ENCODE results near the gene NFATC4. TPM values are rescaled to one million over a fixed set of nuclear protein-coding genes. Genes with fewer than 3 reads are reported as not detected.
"Not testable (repeated sequence)": the region's sequence is repeated elsewhere in the genome, so short reads cannot be mapped to it uniquely, and the experiment has no call there.

Gene NFATC4
- total RNA-seq, 1 experiment from 2014 or later, result 60.7 TPM

DNA sequence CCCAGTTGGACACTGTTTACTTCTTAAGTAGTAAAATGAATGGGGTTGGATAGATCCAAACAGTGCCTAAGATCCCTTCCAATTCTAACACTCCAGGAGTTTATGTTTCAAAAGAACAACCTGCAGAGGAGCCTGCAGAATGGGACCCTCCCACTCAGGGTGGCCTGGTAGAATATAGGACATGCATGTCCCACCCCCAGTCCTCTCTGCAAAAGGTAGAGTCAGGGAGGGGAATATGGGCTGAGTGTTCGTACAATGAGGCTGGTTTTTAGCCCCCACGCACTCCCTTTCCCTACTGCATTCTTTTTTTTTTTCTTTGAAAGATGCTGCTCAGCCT, 19.0 kb downstream of the NFATC4 start (continued):
- TF ChIP-seq, protein P1, sequence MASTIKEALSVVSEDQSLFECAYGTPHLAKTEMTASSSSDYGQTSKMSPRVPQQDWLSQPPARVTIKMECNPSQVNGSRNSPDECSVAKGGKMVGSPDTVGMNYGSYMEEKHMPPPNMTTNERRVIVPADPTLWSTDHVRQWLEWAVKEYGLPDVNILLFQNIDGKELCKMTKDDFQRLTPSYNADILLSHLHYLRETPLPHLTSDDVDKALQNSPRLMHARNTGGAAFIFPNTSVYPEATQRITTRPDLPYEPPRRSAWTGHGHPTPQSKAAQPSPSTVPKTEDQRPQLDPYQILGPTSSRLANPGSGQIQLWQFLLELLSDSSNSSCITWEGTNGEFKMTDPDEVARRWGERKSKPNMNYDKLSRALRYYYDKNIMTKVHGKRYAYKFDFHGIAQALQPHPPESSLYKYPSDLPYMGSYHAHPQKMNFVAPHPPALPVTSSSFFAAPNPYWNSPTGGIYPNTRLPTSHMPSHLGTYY (CRISPR knock-in tag; IDR thresholded peaks at IDR 0.05), result no peak
- TF ChIP-seq ETV6 (CRISPR knock-in tag; IDR thresholded peaks at IDR 0.05), result no peak
- TF ChIP-seq, protein P2, sequence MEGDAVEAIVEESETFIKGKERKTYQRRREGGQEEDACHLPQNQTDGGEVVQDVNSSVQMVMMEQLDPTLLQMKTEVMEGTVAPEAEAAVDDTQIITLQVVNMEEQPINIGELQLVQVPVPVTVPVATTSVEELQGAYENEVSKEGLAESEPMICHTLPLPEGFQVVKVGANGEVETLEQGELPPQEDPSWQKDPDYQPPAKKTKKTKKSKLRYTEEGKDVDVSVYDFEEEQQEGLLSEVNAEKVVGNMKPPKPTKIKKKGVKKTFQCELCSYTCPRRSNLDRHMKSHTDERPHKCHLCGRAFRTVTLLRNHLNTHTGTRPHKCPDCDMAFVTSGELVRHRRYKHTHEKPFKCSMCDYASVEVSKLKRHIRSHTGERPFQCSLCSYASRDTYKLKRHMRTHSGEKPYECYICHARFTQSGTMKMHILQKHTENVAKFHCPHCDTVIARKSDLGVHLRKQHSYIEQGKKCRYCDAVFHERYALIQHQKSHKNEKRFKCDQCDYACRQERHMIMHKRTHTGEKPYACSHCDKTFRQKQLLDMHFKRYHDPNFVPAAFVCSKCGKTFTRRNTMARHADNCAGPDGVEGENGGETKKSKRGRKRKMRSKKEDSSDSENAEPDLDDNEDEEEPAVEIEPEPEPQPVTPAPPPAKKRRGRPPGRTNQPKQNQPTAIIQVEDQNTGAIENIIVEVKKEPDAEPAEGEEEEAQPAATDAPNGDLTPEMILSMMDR (IDR thresholded peaks at IDR 0.05), result no peak

DNA sequence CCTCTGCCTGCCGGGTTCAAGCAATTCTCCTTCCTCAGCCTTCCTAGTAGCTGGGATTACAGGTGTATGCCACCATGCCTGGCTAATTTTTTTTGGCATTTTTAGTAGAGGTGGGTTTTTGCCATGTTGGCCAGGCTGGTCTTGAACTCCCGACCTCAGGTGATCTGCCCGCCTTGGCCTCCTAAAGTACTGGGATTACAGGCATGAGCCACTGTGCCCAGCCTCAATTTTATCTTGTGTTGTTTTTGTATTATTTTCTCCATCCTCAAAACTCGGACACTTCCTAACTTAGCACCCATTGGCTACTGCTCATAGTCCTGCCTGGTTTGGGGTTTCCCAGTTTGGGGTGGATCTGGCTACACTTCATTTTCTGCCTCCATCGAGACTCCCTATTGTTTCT, 19.6 kb downstream of the NFATC4 start:
- H3K27me3 Mint-ChIP-seq (ENCODE audit: low read depth); ATAC-seq; H3K4me3 Mint-ChIP-seq; H3K9me3 Mint-ChIP-seq; DNase-seq (ENCODE audit: low spot score); H3K36me3 Mint-ChIP-seq; CTCF ChIA-PET; H3K27ac Mint-ChIP-seq; POLR2A ChIA-PET: not testable (repeated sequence)
- H3K4me1 Mint-ChIP-seq, result peaks cover 17% of the 10 kb centered on the region

DNA sequence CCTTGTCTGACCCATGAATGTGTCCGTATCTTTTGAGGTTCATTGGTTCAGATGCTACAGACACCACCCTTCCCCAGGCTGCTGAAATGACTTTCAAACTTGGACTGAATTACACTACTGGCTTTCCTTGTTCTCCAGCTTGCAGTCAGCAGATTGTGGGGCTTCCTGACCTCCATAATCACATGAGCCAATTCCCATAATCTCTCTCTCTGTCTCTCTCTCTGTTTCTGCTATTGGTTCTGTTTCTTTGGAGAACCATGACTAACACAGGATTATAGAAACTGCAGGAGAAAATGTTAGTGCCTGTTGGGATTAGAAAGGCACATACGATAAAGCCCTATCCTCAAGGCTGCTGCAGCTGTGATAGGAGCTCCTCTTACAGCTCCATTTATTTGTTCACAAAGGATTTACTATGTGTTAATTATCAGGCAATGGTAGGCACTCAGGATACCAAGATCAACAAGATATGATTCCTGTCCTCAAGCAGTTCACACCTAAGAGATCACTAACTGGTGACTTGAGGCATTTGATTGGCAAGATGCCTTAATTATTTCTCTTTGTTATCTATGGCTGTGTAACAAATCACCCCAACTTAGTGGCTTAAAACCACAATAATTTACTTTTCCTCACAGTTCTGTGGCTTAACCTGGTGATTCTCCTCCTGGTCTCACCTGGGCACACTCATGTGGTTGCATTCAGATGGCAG, 20.6 kb downstream of the NFATC4 start:
- H3K36me3 Mint-ChIP-seq, result no peaks in the 10 kb centered on the region
- POLR2A ChIA-PET, result no interaction called here
- no peak for TF ChIP-seq PREB (CRISPR knock-in tag; IDR thresholded peaks at IDR 0.05; ENCODE audit: borderline replicate concordance)
- no peak for TF ChIP-seq ATF1 (CRISPR knock-in tag; IDR thresholded peaks at IDR 0.05)
- TF ChIP-seq SMAD4 (CRISPR knock-in tag; IDR thresholded peaks at IDR 0.05), result no peak
- TF ChIP-seq JUN (CRISPR knock-in tag; IDR thresholded peaks at IDR 0.05), result no peak
- TF ChIP-seq, protein P3, sequence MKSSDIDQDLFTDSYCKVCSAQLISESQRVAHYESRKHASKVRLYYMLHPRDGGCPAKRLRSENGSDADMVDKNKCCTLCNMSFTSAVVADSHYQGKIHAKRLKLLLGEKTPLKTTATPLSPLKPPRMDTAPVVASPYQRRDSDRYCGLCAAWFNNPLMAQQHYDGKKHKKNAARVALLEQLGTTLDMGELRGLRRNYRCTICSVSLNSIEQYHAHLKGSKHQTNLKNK (CRISPR knock-in tag; IDR thresholded peaks at IDR 0.05), result no peak
- no peak for TF ChIP-seq ZNF263 (CRISPR knock-in tag; IDR thresholded peaks at IDR 0.05; ENCODE audit: low read depth)
- TF ChIP-seq, protein P4, sequence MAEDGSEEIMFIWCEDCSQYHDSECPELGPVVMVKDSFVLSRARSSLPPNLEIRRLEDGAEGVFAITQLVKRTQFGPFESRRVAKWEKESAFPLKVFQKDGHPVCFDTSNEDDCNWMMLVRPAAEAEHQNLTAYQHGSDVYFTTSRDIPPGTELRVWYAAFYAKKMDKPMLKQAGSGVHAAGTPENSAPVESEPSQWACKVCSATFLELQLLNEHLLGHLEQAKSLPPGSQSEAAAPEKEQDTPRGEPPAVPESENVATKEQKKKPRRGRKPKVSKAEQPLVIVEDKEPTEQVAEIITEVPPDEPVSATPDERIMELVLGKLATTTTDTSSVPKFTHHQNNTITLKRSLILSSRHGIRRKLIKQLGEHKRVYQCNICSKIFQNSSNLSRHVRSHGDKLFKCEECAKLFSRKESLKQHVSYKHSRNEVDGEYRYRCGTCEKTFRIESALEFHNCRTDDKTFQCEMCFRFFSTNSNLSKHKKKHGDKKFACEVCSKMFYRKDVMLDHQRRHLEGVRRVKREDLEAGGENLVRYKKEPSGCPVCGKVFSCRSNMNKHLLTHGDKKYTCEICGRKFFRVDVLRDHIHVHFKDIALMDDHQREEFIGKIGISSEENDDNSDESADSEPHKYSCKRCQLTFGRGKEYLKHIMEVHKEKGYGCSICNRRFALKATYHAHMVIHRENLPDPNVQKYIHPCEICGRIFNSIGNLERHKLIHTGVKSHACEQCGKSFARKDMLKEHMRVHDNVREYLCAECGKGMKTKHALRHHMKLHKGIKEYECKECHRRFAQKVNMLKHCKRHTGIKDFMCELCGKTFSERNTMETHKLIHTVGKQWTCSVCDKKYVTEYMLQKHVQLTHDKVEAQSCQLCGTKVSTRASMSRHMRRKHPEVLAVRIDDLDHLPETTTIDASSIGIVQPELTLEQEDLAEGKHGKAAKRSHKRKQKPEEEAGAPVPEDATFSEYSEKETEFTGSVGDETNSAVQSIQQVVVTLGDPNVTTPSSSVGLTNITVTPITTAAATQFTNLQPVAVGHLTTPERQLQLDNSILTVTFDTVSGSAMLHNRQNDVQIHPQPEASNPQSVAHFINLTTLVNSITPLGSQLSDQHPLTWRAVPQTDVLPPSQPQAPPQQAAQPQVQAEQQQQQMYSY (CRISPR knock-in tag; IDR thresholded peaks at IDR 0.05), result no peak
- no peak for TF ChIP-seq ATF6 (CRISPR knock-in tag; IDR thresholded peaks at IDR 0.05)
- TF ChIP-seq, protein P5, sequence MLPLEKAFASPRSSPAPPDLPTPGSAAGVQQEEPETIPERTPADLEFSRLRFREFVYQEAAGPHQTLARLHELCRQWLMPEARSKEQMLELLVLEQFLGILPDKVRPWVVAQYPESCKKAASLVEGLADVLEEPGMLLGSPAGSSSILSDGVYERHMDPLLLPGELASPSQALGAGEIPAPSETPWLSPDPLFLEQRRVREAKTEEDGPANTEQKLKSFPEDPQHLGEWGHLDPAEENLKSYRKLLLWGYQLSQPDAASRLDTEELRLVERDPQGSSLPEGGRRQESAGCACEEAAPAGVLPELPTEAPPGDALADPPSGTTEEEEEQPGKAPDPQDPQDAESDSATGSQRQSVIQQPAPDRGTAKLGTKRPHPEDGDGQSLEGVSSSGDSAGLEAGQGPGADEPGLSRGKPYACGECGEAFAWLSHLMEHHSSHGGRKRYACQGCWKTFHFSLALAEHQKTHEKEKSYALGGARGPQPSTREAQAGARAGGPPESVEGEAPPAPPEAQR (CRISPR knock-in tag; IDR thresholded peaks at IDR 0.05), result no peak
- TF ChIP-seq MXD4 (CRISPR knock-in tag; IDR thresholded peaks at IDR 0.05; ENCODE audit: borderline replicate concordance), result no peak
- no peak for TF ChIP-seq RELA (CRISPR knock-in tag; IDR thresholded peaks at IDR 0.05; ENCODE audit: borderline replicate concordance)
- TF ChIP-seq, protein P6, sequence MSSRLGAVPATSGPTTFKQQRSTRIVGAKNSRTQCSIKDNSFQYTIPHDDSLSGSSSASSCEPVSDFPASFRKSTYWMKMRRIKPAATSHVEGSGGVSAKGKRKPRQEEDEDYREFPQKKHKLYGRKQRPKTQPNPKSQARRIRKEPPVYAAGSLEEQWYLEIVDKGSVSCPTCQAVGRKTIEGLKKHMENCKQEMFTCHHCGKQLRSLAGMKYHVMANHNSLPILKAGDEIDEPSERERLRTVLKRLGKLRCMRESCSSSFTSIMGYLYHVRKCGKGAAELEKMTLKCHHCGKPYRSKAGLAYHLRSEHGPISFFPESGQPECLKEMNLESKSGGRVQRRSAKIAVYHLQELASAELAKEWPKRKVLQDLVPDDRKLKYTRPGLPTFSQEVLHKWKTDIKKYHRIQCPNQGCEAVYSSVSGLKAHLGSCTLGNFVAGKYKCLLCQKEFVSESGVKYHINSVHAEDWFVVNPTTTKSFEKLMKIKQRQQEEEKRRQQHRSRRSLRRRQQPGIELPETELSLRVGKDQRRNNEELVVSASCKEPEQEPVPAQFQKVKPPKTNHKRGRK (CRISPR knock-in tag; IDR thresholded peaks at IDR 0.05; ENCODE audit: borderline replicate concordance), result no peak
- TF ChIP-seq E2F1 (CRISPR knock-in tag; IDR thresholded peaks at IDR 0.05), result no peak

More for the DNA sequence above, 20.6 kb downstream of the NFATC4 start:
- H3K4me1 Mint-ChIP-seq, result peaks cover 21% of the 10 kb centered on the region
- CTCF ChIA-PET, result interaction anchor here (1.1 to 1.4 kb wide), 2 partner anchors 43 to 48 kb away, joined by 3 to 5 read pairs; no protein-coding TSS in a partner anchor
- no peaks in the 10 kb centered on the region for H3K9me3 Mint-ChIP-seq
- H3K27me3 Mint-ChIP-seq (ENCODE audit: low read depth), result no peaks in the 10 kb centered on the region; the same call in none of the 2 replicates
- no peak for DNase-seq (ENCODE audit: low spot score)
- ATAC-seq, result no peak
- H3K4me3 Mint-ChIP-seq, result no peak overlapping the region
- no peak overlapping the region for H3K27ac Mint-ChIP-seq
